ENCODE results near the gene NUP133. TPM values are rescaled to one million over a fixed set of nuclear protein-coding genes. Genes with fewer than 3 reads are reported as not detected.

Gene NUP133
- total RNA-seq, 1 donor, result 35.1 TPM

- Histone ChIP-seq H4K20me1 (ENCODE audit: insufficient read depth, low read length) (peaks cover 29% of the 10 kb centered on the region), H3K79me2 (ENCODE audit: insufficient read depth, low read length) (peaks cover 83% of the 10 kb centered on the region), H3K4me3 (ENCODE audit: insufficient read depth, low read length) (no peak overlapping the region), H3K36me3 (ENCODE audit: insufficient read depth, low read length) (no peaks in the 10 kb centered on the region), H3K27ac (ENCODE audit: low read depth, low read length) (no peak overlapping the region), H2AFZ (ENCODE audit: low read length) (no peak overlapping the region), H3K4me2 (ENCODE audit: insufficient read depth, low read length) (no peak overlapping the region), H3K27me3 (ENCODE audit: insufficient read depth, low read length) (no peaks in the 10 kb centered on the region), H3K9me3 (ENCODE audit: low read depth, low read length) (no peaks in the 10 kb centered on the region), H3K4me1 (ENCODE audit: insufficient read depth, low read length) (peaks cover 9% of the 10 kb centered on the region)
- TF ChIP-seq CTCF (IDR thresholded peaks at IDR 0.05; ENCODE audit: extremely low read depth, low read depth, low read length), result no peak
- DNase-seq (ENCODE audit: insufficient read length, low spot score, missing footprints), result no peak
These were observed 45.5 kb upstream of the NUP133 start for GRCh38 chr1:229553621-229554130.

- Histone ChIP-seq H3K27me3 (ENCODE audit: insufficient read depth, low read length) (no peaks in the 10 kb centered on the region), H3K27ac (ENCODE audit: low read depth, low read length) (no peak overlapping the region), H3K36me3 (ENCODE audit: insufficient read depth, low read length) (no peaks in the 10 kb centered on the region), H3K4me3 (ENCODE audit: insufficient read depth, low read length) (no peak overlapping the region), H3K4me1 (ENCODE audit: insufficient read depth, low read length) (peaks cover 9% of the 10 kb centered on the region), H3K4me2 (ENCODE audit: insufficient read depth, low read length) (no peak overlapping the region), H4K20me1 (ENCODE audit: insufficient read depth, low read length) (peaks cover 29% of the 10 kb centered on the region), H3K9me3 (ENCODE audit: low read depth, low read length) (no peaks in the 10 kb centered on the region), H2AFZ (ENCODE audit: low read length) (no peak overlapping the region), H3K79me2 (ENCODE audit: insufficient read depth, low read length) (peaks cover 80% of the 10 kb centered on the region)
- no peak for DNase-seq (ENCODE audit: insufficient read length, low spot score, missing footprints)
- TF ChIP-seq CTCF (IDR thresholded peaks at IDR 0.05; ENCODE audit: extremely low read depth, low read depth, low read length), result no peak
These were observed 44.6 kb upstream of the NUP133 start for GRCh38 chr1:229552732-229553131.

GRCh38 chr1:229550812-229551567 lies 42.8 kb upstream of the NUP133 start:
- TF ChIP-seq CTCF (IDR thresholded peaks at IDR 0.05; ENCODE audit: extremely low read depth, low read depth, low read length), result no peak
- no peaks in the 10 kb centered on the region for H3K27me3 ChIP-seq (ENCODE audit: insufficient read depth, low read length)
- no peak overlapping the region for H3K27ac ChIP-seq (ENCODE audit: low read depth, low read length)
- peaks cover 63% of the 10 kb centered on the region for H3K79me2 ChIP-seq (ENCODE audit: insufficient read depth, low read length)
- H4K20me1 ChIP-seq (ENCODE audit: insufficient read depth, low read length), result peaks cover 20% of the 10 kb centered on the region
- H3K4me1 ChIP-seq (ENCODE audit: insufficient read depth, low read length), result no peaks in the 10 kb centered on the region
- peaks cover 8% of the 10 kb centered on the region for H3K36me3 ChIP-seq (ENCODE audit: insufficient read depth, low read length)
- H3K4me3 ChIP-seq (ENCODE audit: insufficient read depth, low read length), result no peak overlapping the region
- H2AFZ ChIP-seq (ENCODE audit: low read length), result no peak overlapping the region
- DNase-seq (ENCODE audit: insufficient read length, low spot score, missing footprints), result no peak
- no peaks in the 10 kb centered on the region for H3K9me3 ChIP-seq (ENCODE audit: low read depth, low read length)
- no peak overlapping the region for H3K4me2 ChIP-seq (ENCODE audit: insufficient read depth, low read length)

GRCh38 chr1:229547542-229547941 lies 39.4 kb upstream of the NUP133 start:
- peaks cover 15% of the 10 kb centered on the region for H3K36me3 ChIP-seq (ENCODE audit: insufficient read depth, low read length)
- TF ChIP-seq CTCF (IDR thresholded peaks at IDR 0.05; ENCODE audit: extremely low read depth, low read depth, low read length), result no peak
- H3K27me3 ChIP-seq (ENCODE audit: insufficient read depth, low read length), result no peaks in the 10 kb centered on the region
- H2AFZ ChIP-seq (ENCODE audit: low read length), result no peak overlapping the region
- H3K27ac ChIP-seq (ENCODE audit: low read depth, low read length), result no peak overlapping the region
- no peak overlapping the region for H3K4me2 ChIP-seq (ENCODE audit: insufficient read depth, low read length)
- H3K4me1 ChIP-seq (ENCODE audit: insufficient read depth, low read length), result no peaks in the 10 kb centered on the region
- peaks cover 33% of the 10 kb centered on the region for H3K79me2 ChIP-seq (ENCODE audit: insufficient read depth, low read length)
- no peak overlapping the region for H3K4me3 ChIP-seq (ENCODE audit: insufficient read depth, low read length)
- no peaks in the 10 kb centered on the region for H3K9me3 ChIP-seq (ENCODE audit: low read depth, low read length)
- peaks cover 4% of the 10 kb centered on the region for H4K20me1 ChIP-seq (ENCODE audit: insufficient read depth, low read length)
- no peak for DNase-seq (ENCODE audit: insufficient read length, low spot score, missing footprints)

Data from osteoblast (primary cell).